Activated CD8-positive, alpha-beta T cell treated with anti-CD3 and anti-CD28 coated beads for 36 hours (primary cell): ENCODE data around the gene INPP5D. TPM values are rescaled to one million over a fixed set of nuclear protein-coding genes. Genes with fewer than 3 reads are reported as not detected.

Experiments
- ATAC-seq: fragments of 200-7000 bp; cut with Tn5 transposase; one replicate; pipeline ENCODE4 v1.10.0; 2021; ENCODE audit warnings: mild to moderate bottlenecking, moderate library complexity
- CTCF ChIA-PET: fragments of 350-600 bp; sonication (Branson Sonifier 250); formaldehyde crosslinking; loops from one replicate; lab custom pipeline; 2021; ENCODE audit warnings: antibody characterized with exemption; lab: Charles Lee
- POLR2A ChIA-PET: fragments of 350-600 bp; sonication (Branson Sonifier 250); formaldehyde crosslinking; loops from one replicate; lab custom pipeline; 2021; ENCODE audit warnings: antibody characterized with exemption; lab: Charles Lee
- DNase-seq: peaks from one replicate; pipeline ENCODE4 v3.0.0-alpha.2; 2020
- H3K27ac Mint-ChIP-seq: one replicate; pipeline ENCODE4 v1.8.0; 2021; ENCODE audit warnings: mild to moderate bottlenecking, mixed read lengths
- H3K27me3 Mint-ChIP-seq: one replicate; pipeline ENCODE4 v1.8.0; 2021; ENCODE audit warnings: mixed read lengths
- H3K36me3 Mint-ChIP-seq: one replicate; pipeline ENCODE4 v1.8.0; 2021; ENCODE audit warnings: low read depth, mixed read lengths
- H3K4me1 Mint-ChIP-seq: one replicate; pipeline ENCODE4 v1.8.0; 2021; ENCODE audit warnings: low read depth, mixed read lengths
- H3K4me3 Mint-ChIP-seq: one replicate; pipeline ENCODE4 v1.8.0; 2021; ENCODE audit warnings: mild to moderate bottlenecking, moderate library complexity, mixed read lengths
- H3K9me3 Mint-ChIP-seq: one replicate; pipeline ENCODE4 v1.8.0; 2021; ENCODE audit warnings: mixed read lengths
- intact Hi-C: fragments of 100-400 bp; cut with micrococcal nuclease; formaldehyde crosslinking; loops from one replicate; pipeline ENCODE4 v1.10.0; 2022
- total RNA-seq, 2 experiments: library from RNA; stranded (reverse); gene quantifications; one replicate each; pipeline ENCODE4 v1.2.3, GENCODE V29; 2021
- TF ChIP-seq, protein P1 (sequence below): fragments of 200-600 bp; IDR thresholded peaks from one replicate; pipeline ENCODE4 v1.8.0; 2022; ENCODE audit warnings: antibody characterized with exemption, mild to moderate bottlenecking

INPP5D gene
- total RNA-seq, 2 experiments from 2014 or later: 38.6 to 40.2 TPM

DNA sequence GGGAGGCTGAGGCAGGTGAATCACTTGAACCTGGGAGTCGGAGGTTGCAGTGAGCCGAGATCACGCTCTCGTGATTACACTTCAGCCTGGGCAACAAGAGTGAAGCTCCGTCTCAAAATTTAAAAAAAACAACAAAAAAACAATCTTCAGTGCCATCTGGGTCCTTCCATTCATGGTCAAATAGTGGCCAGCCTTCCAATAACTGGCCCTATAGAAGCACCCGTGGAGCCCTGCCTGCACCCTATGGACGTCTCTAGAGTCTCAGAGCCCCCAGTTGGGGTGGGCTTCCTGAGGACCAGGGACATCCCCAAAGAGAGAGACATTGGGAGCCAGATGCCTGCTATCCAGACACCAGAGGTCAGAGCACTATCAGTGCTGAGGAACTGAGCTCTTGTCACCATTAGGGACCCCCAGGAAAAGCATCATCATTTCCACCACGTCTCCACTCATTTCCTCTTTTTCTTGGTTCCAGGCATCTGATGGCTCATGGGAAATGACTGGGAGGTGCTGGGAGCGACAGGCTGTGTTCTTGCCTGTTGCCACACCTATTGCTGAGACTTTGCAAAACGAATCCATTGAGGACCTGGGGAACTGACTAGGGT, 18.3 kb upstream of the INPP5D start:
- H3K9me3 Mint-ChIP-seq: no peaks in the 10 kb centered on the region
- no peaks in the 10 kb centered on the region for H3K27me3 Mint-ChIP-seq
- ATAC-seq (no peak), DNase-seq (no peak)
- H3K27ac Mint-ChIP-seq: no peak overlapping the region
- H3K36me3 Mint-ChIP-seq: no peaks in the 10 kb centered on the region
- TF ChIP-seq, protein P1, sequence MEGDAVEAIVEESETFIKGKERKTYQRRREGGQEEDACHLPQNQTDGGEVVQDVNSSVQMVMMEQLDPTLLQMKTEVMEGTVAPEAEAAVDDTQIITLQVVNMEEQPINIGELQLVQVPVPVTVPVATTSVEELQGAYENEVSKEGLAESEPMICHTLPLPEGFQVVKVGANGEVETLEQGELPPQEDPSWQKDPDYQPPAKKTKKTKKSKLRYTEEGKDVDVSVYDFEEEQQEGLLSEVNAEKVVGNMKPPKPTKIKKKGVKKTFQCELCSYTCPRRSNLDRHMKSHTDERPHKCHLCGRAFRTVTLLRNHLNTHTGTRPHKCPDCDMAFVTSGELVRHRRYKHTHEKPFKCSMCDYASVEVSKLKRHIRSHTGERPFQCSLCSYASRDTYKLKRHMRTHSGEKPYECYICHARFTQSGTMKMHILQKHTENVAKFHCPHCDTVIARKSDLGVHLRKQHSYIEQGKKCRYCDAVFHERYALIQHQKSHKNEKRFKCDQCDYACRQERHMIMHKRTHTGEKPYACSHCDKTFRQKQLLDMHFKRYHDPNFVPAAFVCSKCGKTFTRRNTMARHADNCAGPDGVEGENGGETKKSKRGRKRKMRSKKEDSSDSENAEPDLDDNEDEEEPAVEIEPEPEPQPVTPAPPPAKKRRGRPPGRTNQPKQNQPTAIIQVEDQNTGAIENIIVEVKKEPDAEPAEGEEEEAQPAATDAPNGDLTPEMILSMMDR: no peak
- H3K4me3 Mint-ChIP-seq: no peak overlapping the region
- CTCF ChIA-PET: interaction anchor here (1.0 to 1.6 kb wide), 2 partner anchors 10 to 13 kb away, joined by 4 to 5 read pairs; partner anchors contain the start of gene NEU2
- no peaks in the 10 kb centered on the region for H3K4me1 Mint-ChIP-seq
- intact Hi-C loops: no loop called here
- POLR2A ChIA-PET: no interaction called here

DNA sequence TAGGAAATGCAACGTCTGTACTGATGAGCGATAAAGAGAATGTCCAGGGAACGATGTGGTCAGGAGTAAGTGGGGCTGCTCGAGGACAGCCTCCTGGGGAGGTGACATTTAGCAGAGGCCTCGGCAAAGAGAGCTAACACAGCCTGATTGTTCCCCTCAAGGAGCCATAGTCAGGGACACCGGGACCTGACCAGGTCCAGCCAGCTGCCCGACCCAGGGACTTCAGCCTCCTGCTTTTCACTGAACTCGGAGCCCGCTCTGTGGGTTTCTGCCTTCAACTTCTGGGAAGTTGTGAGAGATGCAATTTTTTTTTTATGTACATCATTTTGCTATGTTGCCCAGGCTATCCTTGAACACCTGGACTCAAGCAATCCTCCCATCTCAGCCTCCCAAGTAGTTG, 17.6 kb upstream of the INPP5D start:
- ChIA-PET CTCF (interaction anchor here (0.9 to 1.6 kb wide), 3 partner anchors 10 to 14 kb away, joined by 4 to 5 read pairs (median 4); partner anchors contain the start of gene NEU2), POLR2A (no interaction called here)
- Mint-ChIP-seq H3K4me1 (no peaks in the 10 kb centered on the region), H3K27ac (no peak overlapping the region), H3K4me3 (no peak overlapping the region), H3K9me3 (no peaks in the 10 kb centered on the region), H3K36me3 (no peaks in the 10 kb centered on the region), H3K27me3 (no peaks in the 10 kb centered on the region)
- intact Hi-C loops: no loop called here
- no peak for ATAC-seq
- no peak for DNase-seq
- TF ChIP-seq, protein P1: no peak

DNA sequence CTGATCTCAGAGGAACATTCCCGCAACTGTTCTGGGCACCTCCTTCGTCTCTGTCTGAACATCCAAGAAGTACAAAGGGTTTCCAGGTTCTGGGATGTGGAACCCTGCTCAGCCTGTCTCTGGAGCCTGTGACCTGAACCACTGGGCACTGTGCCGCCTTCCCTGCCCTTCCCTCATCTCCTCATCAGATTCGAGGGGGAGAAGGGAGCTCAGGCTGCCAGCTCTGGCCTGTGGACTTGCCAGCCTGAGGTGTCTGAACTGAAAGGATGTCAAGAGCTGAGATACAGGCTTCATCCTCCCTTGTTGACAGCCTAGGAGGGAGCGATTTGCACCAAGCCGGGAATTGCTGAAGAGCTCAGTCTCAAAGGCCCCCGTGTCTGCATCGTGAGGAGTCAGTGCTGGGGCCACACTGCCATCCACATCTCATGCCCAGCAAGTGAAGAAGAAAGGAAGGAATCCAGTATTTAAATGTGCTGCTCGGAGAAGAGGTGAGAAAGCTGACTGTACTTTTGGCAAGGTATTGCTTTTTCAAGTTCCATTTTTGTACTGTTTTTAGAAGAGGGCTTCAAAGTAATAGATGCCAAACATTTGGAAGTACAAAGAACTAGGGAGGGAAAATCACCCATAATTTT, 15.1 kb upstream of the INPP5D start:
- no peak for ATAC-seq
- intact Hi-C loops: no loop called here
- no peak for DNase-seq
- no peak overlapping the region for H3K27ac Mint-ChIP-seq
- no peaks in the 10 kb centered on the region for H3K27me3 Mint-ChIP-seq
- H3K36me3 Mint-ChIP-seq: no peaks in the 10 kb centered on the region
- POLR2A ChIA-PET: interaction anchor here (0.6 kb wide), 1 partner anchor 67 kb away, joined by 3 read pairs; no protein-coding TSS in a partner anchor
- H3K4me3 Mint-ChIP-seq: no peak overlapping the region
- CTCF ChIA-PET: interaction anchor here (0.6 to 2.9 kb wide), 2 partner anchors 9 to 17 kb away, joined by 3 to 15 read pairs; no protein-coding TSS in a partner anchor
- H3K4me1 Mint-ChIP-seq: no peaks in the 10 kb centered on the region
- no peaks in the 10 kb centered on the region for H3K9me3 Mint-ChIP-seq
- TF ChIP-seq, protein P1: no peak

DNA sequence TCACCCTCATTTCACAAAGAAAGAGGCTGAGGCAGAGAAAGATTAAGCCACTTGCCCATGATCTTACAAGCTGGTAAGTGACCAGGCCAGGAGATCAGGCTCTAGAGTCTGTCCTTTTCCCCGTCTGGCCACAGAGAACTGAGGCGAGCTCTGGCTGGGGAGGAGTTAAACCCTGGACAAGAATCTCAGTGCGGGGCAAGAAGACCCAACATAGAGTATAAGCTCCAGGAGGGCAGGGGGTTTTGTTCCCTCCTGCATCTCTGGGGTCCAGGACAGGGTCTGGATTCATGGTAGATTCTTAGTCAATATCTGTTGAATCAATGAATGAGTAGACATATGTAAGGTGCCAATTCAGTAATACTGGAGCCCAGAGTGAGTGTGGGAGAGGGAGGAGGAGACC, 12.9 kb upstream of the INPP5D start:
- intact Hi-C loops: no loop called here
- ChIA-PET CTCF (interaction anchor here (1.2 kb wide), 1 partner anchor 14 kb away, joined by 3 read pairs; no protein-coding TSS in a partner anchor), POLR2A (interaction anchor here (2.7 kb wide), 1 partner anchor 12 kb away, joined by 11 read pairs; the partner anchor contains the start of gene INPP5D)
- Mint-ChIP-seq H3K36me3 (no peaks in the 10 kb centered on the region), H3K4me3 (no peak overlapping the region), H3K27ac (no peak overlapping the region), H3K4me1 (no peaks in the 10 kb centered on the region), H3K27me3 (peaks cover 2% of the 10 kb centered on the region), H3K9me3 (no peaks in the 10 kb centered on the region)
- ATAC-seq: no peak
- TF ChIP-seq, protein P1: no peak
- DNase-seq: no peak

DNA sequence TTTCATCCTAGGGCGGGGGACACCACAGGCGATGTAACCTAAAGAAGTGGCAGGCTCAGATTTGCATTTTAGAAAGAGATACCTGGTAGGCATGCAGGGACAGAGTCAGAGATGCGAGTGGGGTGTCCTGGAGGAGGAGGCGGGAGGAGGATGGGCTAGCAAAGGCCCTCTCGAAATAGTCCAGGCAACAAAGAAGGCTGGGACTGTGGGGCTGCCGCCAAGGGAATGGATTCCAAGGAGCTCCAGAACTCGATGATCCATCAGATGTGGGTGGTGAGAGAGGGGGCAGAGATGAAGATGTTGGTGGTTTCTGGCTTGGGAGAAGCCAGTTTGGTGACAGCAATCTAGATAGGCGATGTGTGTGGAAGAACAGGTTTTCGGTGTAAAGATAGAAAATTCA, 12.5 kb upstream of the INPP5D start:
- H3K4me3 Mint-ChIP-seq: no peak overlapping the region
- no peak overlapping the region for H3K27ac Mint-ChIP-seq
- no peaks in the 10 kb centered on the region for H3K9me3 Mint-ChIP-seq
- TF ChIP-seq, protein P1: no peak
- DNase-seq (no peak), ATAC-seq (no peak)
- H3K4me1 Mint-ChIP-seq: no peaks in the 10 kb centered on the region
- intact Hi-C loops: no loop called here
- ChIA-PET POLR2A (interaction anchor here (0.7 to 2.7 kb wide), 2 partner anchors 10 to 12 kb away, joined by 3 to 11 read pairs; partner anchors contain the start of gene INPP5D), CTCF (interaction anchor here (0.9 to 1.2 kb wide), 2 partner anchors 13 to 19 kb away, joined by 3 read pairs; no protein-coding TSS in a partner anchor)
- peaks cover 2% of the 10 kb centered on the region for H3K27me3 Mint-ChIP-seq
- no peaks in the 10 kb centered on the region for H3K36me3 Mint-ChIP-seq
